VCaP (cell line): ENCODE measurements around the gene HOXC6.

Source experiments
- H3K27ac ChIP-seq: fragments of 450-650 bp; 2 replicates; pipeline ENCODE4 v1.5.1; 2017
- CTCF ChIP-seq: fragments of 450-650 bp; conservative IDR thresholded peaks from 2 replicates; pipeline ENCODE4 v1.5.1; 2017; ENCODE audit warnings: mild to moderate bottlenecking, moderate library complexity

HOXC6 gene

DNA sequence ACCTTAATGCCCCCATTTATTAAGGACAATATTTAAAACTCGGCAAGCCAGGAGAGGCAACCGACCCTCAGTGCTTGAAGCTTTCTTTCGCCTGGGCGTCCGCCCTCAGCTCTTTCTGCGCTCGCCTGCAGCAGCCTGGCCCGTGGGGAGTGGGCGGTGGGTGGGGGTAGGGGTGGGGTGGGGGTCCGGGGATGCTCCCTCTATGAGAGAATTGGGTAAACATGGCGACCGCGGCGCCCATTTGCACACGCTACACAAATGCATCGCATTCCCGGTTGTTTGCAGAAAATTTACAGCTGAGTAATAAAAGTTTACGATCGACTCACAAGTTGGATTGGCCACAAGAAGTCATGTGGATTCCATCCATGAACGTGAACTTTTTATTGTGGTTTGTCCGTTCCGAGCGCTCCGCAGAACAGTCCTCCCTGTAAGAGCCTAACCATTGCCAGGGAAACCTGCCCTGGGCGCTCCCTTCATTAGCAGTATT lies 11.7 kb upstream of the HOXC6 start:
- peak overlapping the region; percentile 97 for H3K27ac ChIP-seq
- TF ChIP-seq CTCF, result no peak

DNA sequence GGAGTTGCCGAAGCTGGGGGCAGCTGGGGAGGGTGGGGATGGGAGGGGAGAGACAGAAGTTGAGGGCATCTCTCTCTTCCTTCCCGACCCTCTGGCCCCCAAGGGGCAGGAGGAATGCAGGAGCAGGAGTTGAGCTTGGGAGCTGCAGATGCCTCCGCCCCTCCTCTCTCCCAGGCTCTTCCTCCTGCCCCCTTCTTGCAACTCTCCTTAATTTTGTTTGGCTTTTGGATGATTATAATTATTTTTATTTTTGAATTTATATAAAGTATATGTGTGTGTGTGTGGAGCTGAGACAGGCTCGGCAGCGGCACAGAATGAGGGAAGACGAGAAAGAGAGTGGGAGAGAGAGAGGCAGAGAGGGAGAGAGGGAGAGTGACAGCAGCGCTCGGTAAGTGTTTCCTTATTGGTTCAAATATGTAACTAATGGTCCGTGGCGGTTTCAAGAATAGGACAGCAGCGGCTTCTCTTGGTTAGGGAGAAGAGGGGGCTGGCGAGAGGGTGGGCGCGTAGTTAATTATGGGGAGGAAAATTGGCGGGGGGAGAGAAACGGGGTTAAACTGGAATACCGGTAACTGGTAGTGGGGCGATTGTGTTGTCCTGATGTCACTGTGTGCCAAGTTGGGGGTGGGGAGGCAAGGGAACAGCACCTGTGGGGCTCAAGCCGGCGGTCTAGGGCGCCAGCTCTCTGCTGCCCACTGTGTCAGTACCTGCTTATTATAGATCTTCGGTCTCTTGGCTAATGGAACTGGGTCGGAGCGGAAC lies 11.0 kb upstream of the HOXC6 start:
- 0 out of 2 replicates have a peak, but pooled peaks have one; percentile 20 for TF ChIP-seq CTCF
- peak overlapping the region; percentile 97 for H3K27ac ChIP-seq

GRCh38 chr12:54017878-54018467 lies 10.3 kb upstream of the HOXC6 start:
- 0 out of 2 replicates have a peak, but pooled peaks have one; percentile 2 for TF ChIP-seq CTCF
- peak overlapping the region; percentile 97 for H3K27ac ChIP-seq

DNA sequence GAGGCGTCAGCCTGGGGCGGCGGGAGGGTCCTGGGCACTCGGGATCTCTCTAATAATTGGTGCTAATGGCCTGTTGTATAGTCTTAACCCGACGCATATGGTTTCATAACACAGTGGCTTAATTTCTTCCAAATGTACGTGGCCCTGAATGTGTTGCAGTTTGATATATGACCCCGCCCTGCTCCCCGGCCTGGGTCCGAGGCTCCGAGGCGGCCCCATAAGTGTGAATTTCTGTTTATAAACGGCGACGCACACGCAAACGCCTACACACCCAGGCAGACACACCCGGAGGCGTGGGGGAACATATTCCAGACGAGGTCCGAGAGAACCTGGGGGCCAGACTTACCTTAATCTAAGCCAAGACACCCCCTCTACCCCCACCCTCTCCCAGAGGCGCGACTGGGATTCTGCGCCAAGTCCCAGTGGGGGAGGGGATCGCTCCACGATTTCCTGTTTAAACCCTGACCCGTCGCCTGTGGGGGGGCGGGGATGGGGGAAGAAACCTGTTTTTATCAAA lies 9.7 kb upstream of the HOXC6 start:
- no peak for TF ChIP-seq CTCF
- H3K27ac ChIP-seq, result peak overlapping the region; percentile 97

- no peak for TF ChIP-seq CTCF
- peak overlapping the region; percentile 97 for H3K27ac ChIP-seq
Measured at GRCh38 chr12:54019091-54019811, 9.0 kb upstream of the HOXC6 start.

DNA sequence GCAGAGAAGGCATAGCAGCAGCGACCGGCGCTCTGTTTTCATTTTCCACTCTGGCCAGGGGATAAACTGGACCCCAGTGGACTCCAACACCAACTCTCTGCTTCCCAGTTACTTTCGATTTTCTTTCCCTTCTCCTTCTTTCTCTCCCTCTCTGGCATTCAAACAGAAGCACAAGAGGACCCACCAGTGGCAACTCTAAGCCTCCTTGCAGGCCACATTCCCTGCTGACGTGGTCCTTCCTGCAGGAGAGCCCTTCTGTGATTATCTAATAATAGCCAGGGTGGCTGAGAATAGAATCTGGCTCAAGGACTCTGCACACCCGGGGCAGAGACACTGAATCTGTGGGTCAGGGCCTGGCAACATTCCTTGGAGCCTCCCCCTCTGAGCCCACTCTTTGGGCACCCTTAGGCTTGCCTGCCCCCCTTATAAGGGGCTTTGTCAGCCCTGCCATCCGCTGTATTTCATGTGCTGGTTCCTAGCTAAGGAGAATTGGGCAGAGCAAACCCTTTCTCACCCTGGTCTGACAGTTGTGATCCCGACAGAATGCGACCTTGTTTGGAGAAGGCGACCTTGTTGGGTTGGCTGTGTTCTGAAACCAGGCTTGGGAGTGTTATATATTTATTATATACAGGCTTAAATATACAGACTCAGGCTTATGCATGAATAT lies 8.2 kb upstream of the HOXC6 start:
- H3K27ac ChIP-seq, result peak overlapping the region; percentile 54
- no peak for TF ChIP-seq CTCF
